Activated T-helper 2 cell treated with anti-CD3 and anti-CD28 coated beads, Interferon-gamma antibody, Interleukin-2, Interleukin-4, amounts not matched to agents 10 μg/mL and 5 μg/mL and 100 μg/mL, durations not matched to agents 14 hours and 24 hours and 36 hours (primary cell): ENCODE data around the gene CEACAM18. TPM values are rescaled to one million over a fixed set of nuclear protein-coding genes. Genes with fewer than 3 reads are reported as not detected.

Experiments
- DNase-seq: peaks from one replicate; pipeline ENCODE4 v3.0.0; 2021; ENCODE audit warnings: low spot score
- H3K27ac Mint-ChIP-seq: one replicate; pipeline ENCODE4 v1.8.0; 2021; ENCODE audit warnings: mixed read lengths
- H3K27me3 Mint-ChIP-seq: one replicate; pipeline ENCODE4 v1.8.0; 2021; ENCODE audit warnings: low read depth, mixed read lengths
- H3K36me3 Mint-ChIP-seq: one replicate; pipeline ENCODE4 v1.8.0; 2021; ENCODE audit warnings: low read depth, mixed read lengths
- H3K4me1 Mint-ChIP-seq: one replicate; pipeline ENCODE4 v1.8.0; 2021; ENCODE audit warnings: low read depth, mixed read lengths
- H3K4me3 Mint-ChIP-seq: one replicate; pipeline ENCODE4 v1.8.0; 2021; ENCODE audit warnings: low read depth, mild to moderate bottlenecking, moderate library complexity, mixed read lengths
- H3K9me3 Mint-ChIP-seq: one replicate; pipeline ENCODE4 v1.8.0; 2021; ENCODE audit warnings: mixed read lengths
- intact Hi-C: fragments of 100-400 bp; cut with micrococcal nuclease; formaldehyde crosslinking; loops from one replicate; pipeline ENCODE4 v1.15.1; 2023
- total RNA-seq: library from RNA; stranded (reverse); gene quantifications from 2 replicates; pipeline ENCODE4 v1.2.3, GENCODE V29; 2022

CEACAM18 gene
- total RNA-seq, 1 donor from 2014 or later, result not detected

- Mint-ChIP-seq H3K4me3 (no peak overlapping the region), H3K4me1 (peaks cover 23% of the 10 kb centered on the region), H3K27ac (no peak overlapping the region)
These were observed 29.3 kb downstream of the CEACAM18 start for GRCh38 chr19:51507640-51508058.

GRCh38 chr19:51508059-51508733 lies 29.9 kb downstream of the CEACAM18 start:
- peaks cover 12% of the 10 kb centered on the region for H3K9me3 Mint-ChIP-seq
- H3K27me3 Mint-ChIP-seq, result no peaks in the 10 kb centered on the region
- intact Hi-C loops, result no loop called here
- peaks cover 18% of the 10 kb centered on the region for H3K4me1 Mint-ChIP-seq
- no peak for DNase-seq
- no peak overlapping the region for H3K27ac Mint-ChIP-seq
- no peaks in the 10 kb centered on the region for H3K36me3 Mint-ChIP-seq
- H3K4me3 Mint-ChIP-seq, result no peak overlapping the region

More at GRCh38 chr19:51507640-51508058, 29.3 kb downstream of the CEACAM18 start:
- peaks cover 17% of the 10 kb centered on the region for H3K9me3 Mint-ChIP-seq
- H3K36me3 Mint-ChIP-seq, result no peaks in the 10 kb centered on the region
- DNase-seq, result no peak
- intact Hi-C loops, result no loop called here
- no peaks in the 10 kb centered on the region for H3K27me3 Mint-ChIP-seq

GRCh38 chr19:51509823-51510660 lies 31.7 kb downstream of the CEACAM18 start:
- Mint-ChIP-seq H3K27ac (no peak overlapping the region), H3K4me1 (peaks cover 16% of the 10 kb centered on the region), H3K9me3 (no peaks in the 10 kb centered on the region), H3K36me3 (no peaks in the 10 kb centered on the region), H3K4me3 (no peak overlapping the region), H3K27me3 (no peaks in the 10 kb centered on the region)
- intact Hi-C loops, result loop anchor here (5.0 kb wide), 1 partner anchor 88 kb away; no protein-coding TSS in a partner anchor
- no peak for DNase-seq

GRCh38 chr19:51511353-51511752 lies 33.0 kb downstream of the CEACAM18 start:
- Mint-ChIP-seq H3K36me3 (no peaks in the 10 kb centered on the region), H3K27me3 (no peaks in the 10 kb centered on the region), H3K4me3 (no peak overlapping the region), H3K4me1 (peaks cover 15% of the 10 kb centered on the region), H3K9me3 (no peaks in the 10 kb centered on the region), H3K27ac (peak overlapping the region; percentile 37)
- intact Hi-C loops, result loop anchor here (5.0 kb wide), 1 partner anchor 89 kb away; no protein-coding TSS in a partner anchor
- no peak for DNase-seq

GRCh38 chr19:51513968-51514367 lies 35.6 kb downstream of the CEACAM18 start:
- Mint-ChIP-seq H3K27ac (no peak overlapping the region), H3K4me1 (peaks cover 22% of the 10 kb centered on the region), H3K27me3 (no peaks in the 10 kb centered on the region), H3K9me3 (peaks cover 4% of the 10 kb centered on the region), H3K4me3 (no peak overlapping the region), H3K36me3 (no peaks in the 10 kb centered on the region)
- no peak for DNase-seq
- intact Hi-C loops, result loop anchor here (5.0 kb wide), 1 partner anchor 92 kb away; no protein-coding TSS in a partner anchor

- DNase-seq, result no peak
- intact Hi-C loops, result loop anchor here (1.0 to 5.0 kb wide), 2 partner anchors 42 to 93 kb away; no protein-coding TSS in a partner anchor
- Mint-ChIP-seq H3K27me3 (peaks cover under 1% of the 10 kb centered on the region), H3K9me3 (peaks cover 4% of the 10 kb centered on the region), H3K27ac (no peak overlapping the region), H3K4me3 (no peak overlapping the region), H3K4me1 (peaks cover 22% of the 10 kb centered on the region), H3K36me3 (no peaks in the 10 kb centered on the region)
These were observed 36.6 kb downstream of the CEACAM18 start for GRCh38 chr19:51514866-51515481.

- DNase-seq, result no peak
- Mint-ChIP-seq H3K9me3 (peaks cover 4% of the 10 kb centered on the region), H3K27me3 (peaks cover 23% of the 10 kb centered on the region), H3K4me3 (no peak overlapping the region), H3K36me3 (no peaks in the 10 kb centered on the region), H3K27ac (no peak overlapping the region), H3K4me1 (peaks cover 18% of the 10 kb centered on the region)
- intact Hi-C loops, result no loop called here
These were observed 42.4 kb downstream of the CEACAM18 start for GRCh38 chr19:51520728-51521127.

GRCh38 chr19:51521357-51521756 lies 43.0 kb downstream of the CEACAM18 start:
- H3K27me3 Mint-ChIP-seq, result peaks cover 25% of the 10 kb centered on the region
- intact Hi-C loops, result no loop called here
- peaks cover 4% of the 10 kb centered on the region for H3K9me3 Mint-ChIP-seq
- H3K4me3 Mint-ChIP-seq, result no peak overlapping the region
- H3K4me1 Mint-ChIP-seq, result peaks cover 18% of the 10 kb centered on the region
- DNase-seq, result no peak
- H3K27ac Mint-ChIP-seq, result no peak overlapping the region
- no peaks in the 10 kb centered on the region for H3K36me3 Mint-ChIP-seq

- H3K4me3 Mint-ChIP-seq, result no peak overlapping the region
- intact Hi-C loops, result no loop called here
- peaks cover 29% of the 10 kb centered on the region for H3K27me3 Mint-ChIP-seq
- peaks cover 18% of the 10 kb centered on the region for H3K4me1 Mint-ChIP-seq
- peaks cover 4% of the 10 kb centered on the region for H3K9me3 Mint-ChIP-seq
- no peak for DNase-seq
- H3K27ac Mint-ChIP-seq, result no peak overlapping the region
- H3K36me3 Mint-ChIP-seq, result no peaks in the 10 kb centered on the region
These were observed 43.4 kb downstream of the CEACAM18 start for GRCh38 chr19:51521781-51522180.

- intact Hi-C loops, result no loop called here
- H3K4me1 Mint-ChIP-seq, result peaks cover 12% of the 10 kb centered on the region
- no peak overlapping the region for H3K4me3 Mint-ChIP-seq
- no peak for DNase-seq
- H3K9me3 Mint-ChIP-seq, result no peaks in the 10 kb centered on the region
- H3K27me3 Mint-ChIP-seq, result peaks cover 40% of the 10 kb centered on the region
- H3K36me3 Mint-ChIP-seq, result no peaks in the 10 kb centered on the region
- no peak overlapping the region for H3K27ac Mint-ChIP-seq
These were observed 46.4 kb downstream of the CEACAM18 start for GRCh38 chr19:51524666-51525264.

- Mint-ChIP-seq H3K4me3 (no peak overlapping the region), H3K27me3 (peaks cover 37% of the 10 kb centered on the region), H3K4me1 (peaks cover 11% of the 10 kb centered on the region), H3K9me3 (no peaks in the 10 kb centered on the region), H3K27ac (no peak overlapping the region), H3K36me3 (no peaks in the 10 kb centered on the region)
- intact Hi-C loops, result no loop called here
- no peak for DNase-seq
These were observed 47.3 kb downstream of the CEACAM18 start for GRCh38 chr19:51525651-51526050.

GRCh38 chr19:51529301-51529700 lies 51.0 kb downstream of the CEACAM18 start:
- peaks cover 37% of the 10 kb centered on the region for H3K27me3 Mint-ChIP-seq
- H3K9me3 Mint-ChIP-seq, result no peaks in the 10 kb centered on the region
- intact Hi-C loops, result no loop called here
- peaks cover 10% of the 10 kb centered on the region for H3K4me1 Mint-ChIP-seq
- no peak for DNase-seq
- H3K4me3 Mint-ChIP-seq, result no peak overlapping the region
- H3K27ac Mint-ChIP-seq, result no peak overlapping the region
- H3K36me3 Mint-ChIP-seq, result no peaks in the 10 kb centered on the region
